GM23338 (cell line): ENCODE results near the gene EPSTI1. TPM values are rescaled to one million over a fixed set of nuclear protein-coding genes. Genes with fewer than 3 reads are reported as not detected.

Source experiments
- ATAC-seq: fragments of 200-7000 bp; cut with Tn5 transposase; 3 replicates; pipeline ENCODE4 v1.9.1; 2020
- DNase-seq: peaks from one replicate; pipeline ENCODE4 v3.0.0-alpha.2; 2015; ENCODE audit warnings: low spot score
- H2AFZ ChIP-seq: fragments of 200-600 bp; sonication (generic); 2 replicates; pipeline ENCODE4 v1.8.0; 2016; ENCODE audit warnings: antibody characterized with exemption, mild to moderate bottlenecking, moderate library complexity
- H3F3A ChIP-seq: fragments of 200-600 bp; sonication (generic); replicated peaks from 2 replicates; pipeline ENCODE4 v1.8.0; 2017; ENCODE audit warnings: antibody characterized with exemption, mixed run types, low read depth
- H3K27ac ChIP-seq: fragments of 200-600 bp; sonication (generic); 2 replicates; pipeline ENCODE4 v1.6.1; 2016; ENCODE audit warnings: low read depth
- H3K27me3 ChIP-seq: fragments of 200-600 bp; sonication (generic); 2 replicates; pipeline ENCODE4 v1.8.0; 2016; ENCODE audit warnings: mild to moderate bottlenecking, mixed run types, moderate library complexity; ENCODE audit not compliant: insufficient read depth
- H3K36me3 ChIP-seq: fragments of 200-600 bp; sonication (generic); 2 replicates; pipeline ENCODE4 v1.8.0; 2016; ENCODE audit warnings: mild to moderate bottlenecking; ENCODE audit not compliant: insufficient read depth
- H3K4me1 ChIP-seq: fragments of 200-600 bp; sonication (generic); 2 replicates; pipeline ENCODE4 v1.8.0; 2016; ENCODE audit warnings: mild to moderate bottlenecking, moderate library complexity; ENCODE audit not compliant: insufficient read depth
- H3K4me2 ChIP-seq: fragments of 200-600 bp; sonication (generic); 2 replicates; pipeline ENCODE4 v1.7.1; 2017; ENCODE audit warnings: mixed run types
- H3K4me3 ChIP-seq: fragments of 200-600 bp; sonication (generic); 2 replicates; pipeline ENCODE4 v1.6.1; 2016; ENCODE audit warnings: mixed run types
- H3K79me2 ChIP-seq: fragments of 200-600 bp; sonication (generic); replicated peaks from 2 replicates; pipeline ENCODE4 v1.8.0; 2017; ENCODE audit warnings: mild to moderate bottlenecking; ENCODE audit not compliant: insufficient read depth
- H3K9me2 ChIP-seq: fragments of 200-600 bp; sonication (generic); 2 replicates; pipeline ENCODE4 v1.8.0; 2017; ENCODE audit not compliant: insufficient read depth
- H4K20me1 ChIP-seq: fragments of 200-600 bp; sonication (generic); replicated peaks from 2 replicates; pipeline ENCODE4 v1.8.0; 2017; ENCODE audit warnings: mild to moderate bottlenecking; ENCODE audit not compliant: insufficient read depth
- H3K27ac Mint-ChIP-seq: 2 replicates; pipeline ENCODE4 v1.8.0; 2020; ENCODE audit warnings: inconsistent platforms, mild to moderate bottlenecking, moderate library complexity, mixed read lengths
- H3K27me3 Mint-ChIP-seq: 3 replicates; pipeline ENCODE4 v1.8.0; 2022; ENCODE audit warnings: low read depth, mild to moderate bottlenecking, moderate library complexity, mixed read lengths, inconsistent platforms; ENCODE audit not compliant: insufficient read depth, poor library complexity
- H3K36me3 Mint-ChIP-seq: 3 replicates; pipeline ENCODE4 v1.8.0; 2021; ENCODE audit warnings: low read depth, mild to moderate bottlenecking, inconsistent platforms, moderate library complexity, mixed read lengths
- H3K4me1 Mint-ChIP-seq: 3 replicates; pipeline ENCODE4 v1.8.0; 2020; ENCODE audit warnings: mild to moderate bottlenecking, inconsistent platforms, mixed read lengths
- H3K4me3 Mint-ChIP-seq: 3 replicates; pipeline ENCODE4 v1.8.0; 2021; ENCODE audit warnings: moderate library complexity, mild to moderate bottlenecking, inconsistent platforms, mixed read lengths
- H3K9me3 Mint-ChIP-seq: 3 replicates; pipeline ENCODE4 v1.8.0; 2020; ENCODE audit warnings: moderate library complexity, mild to moderate bottlenecking, inconsistent platforms, mixed read lengths
- CREB1 ChIP-seq: fragments of 250-450 bp; sonication (Bioruptor Pico); IDR thresholded peaks from 2 replicates; pipeline ENCODE4 v1.5.0; 2020; ENCODE audit warnings: low read depth, mild to moderate bottlenecking, moderate library complexity
- CTCF ChIP-seq, 2 experiments: fragments of 200-600 bp in 1 of 2; sonication (generic) in 1 of 2; conservative IDR thresholded peaks; 2 replicates each; pipeline versions ENCODE4 v1.5.1 to v1.6.1; 2016 to 2017; ENCODE audit warnings: antibody characterized with exemption in 2 of 2, low read depth in 2 of 2, mild to moderate bottlenecking in 2 of 2, moderate library complexity in 1 of 2
- EZH2 ChIP-seq: fragments of 200-600 bp; sonication (generic); IDR thresholded peaks from one replicate; pipeline ENCODE4 v1.8.0; 2017; ENCODE audit warnings: antibody characterized with exemption, mild to moderate bottlenecking, low read depth; ENCODE audit not compliant: unreplicated experiment
- EZH2phosphoT487 ChIP-seq: fragments of 200-600 bp; sonication (generic); IDR thresholded peaks from one replicate; pipeline ENCODE4 v1.8.1; 2018; ENCODE audit warnings: antibody characterized with exemption; ENCODE audit not compliant: unreplicated experiment
- JUNB ChIP-seq: IDR thresholded peaks from one replicate; pipeline ENCODE4 v1.6.1; 2016; ENCODE audit warnings: antibody characterized with exemption; ENCODE audit not compliant: unreplicated experiment
- NANOG ChIP-seq: IDR thresholded peaks from 2 replicates; pipeline ENCODE4 v1.6.1; 2016; ENCODE audit warnings: antibody characterized with exemption, borderline replicate concordance
- POLR2AphosphoS5 ChIP-seq: IDR thresholded peaks from 2 replicates; pipeline ENCODE4 v1.6.1; 2016; ENCODE audit warnings: antibody characterized with exemption, low read depth
- STAT1 ChIP-seq: IDR thresholded peaks from one replicate; pipeline ENCODE4 v1.6.1; 2016; ENCODE audit warnings: antibody characterized with exemption; ENCODE audit not compliant: unreplicated experiment
- ZNF114 ChIP-seq: fragments of 250-450 bp; sonication (Bioruptor Pico); IDR thresholded peaks from 2 replicates; pipeline ENCODE4 v1.5.0; 2020; ENCODE audit warnings: mild to moderate bottlenecking, moderate library complexity
- ZNF331 ChIP-seq: fragments of 250-450 bp; sonication (Bioruptor Pico); IDR thresholded peaks from 2 replicates; pipeline ENCODE4 v1.5.0; 2020; ENCODE audit warnings: low read depth, mild to moderate bottlenecking, moderate library complexity
- polyA plus RNA-seq: library from polyadenylated mRNA; unstranded; fragments of >200 nt; fragmentation: Nextera tagmentation; extraction: Ambion mirVana; gene quantifications from 2 replicates; pipeline ENCODE4 v1.2.1, GENCODE V29; 2016
- total RNA-seq: library from RNA; depleted of rRNA; stranded (reverse); fragments of >200 nt; shearing (Covaris generic); gene quantifications from 2 replicates; pipeline ENCODE4 v1.2.3, GENCODE V29; 2014
- TF ChIP-seq, protein P1 (sequence below): IDR thresholded peaks from 2 replicates; pipeline ENCODE4 v1.6.1; 2016; ENCODE audit warnings: antibody characterized with exemption
- TF ChIP-seq, protein P2 (sequence below): fragments of 250-450 bp; sonication (Bioruptor Pico); IDR thresholded peaks from 2 replicates; pipeline ENCODE4 v1.5.0; 2020; ENCODE audit warnings: mild to moderate bottlenecking, moderate library complexity
- TF ChIP-seq, protein P3 (sequence below): IDR thresholded peaks from one replicate; pipeline ENCODE4 v1.6.1; 2018; ENCODE audit warnings: antibody characterized with exemption; ENCODE audit not compliant: unreplicated experiment

EPSTI1 gene
- total and polyA plus RNA-seq, 2 experiments from 2014 or later = 0.10 to 0.68 TPM

DNA sequence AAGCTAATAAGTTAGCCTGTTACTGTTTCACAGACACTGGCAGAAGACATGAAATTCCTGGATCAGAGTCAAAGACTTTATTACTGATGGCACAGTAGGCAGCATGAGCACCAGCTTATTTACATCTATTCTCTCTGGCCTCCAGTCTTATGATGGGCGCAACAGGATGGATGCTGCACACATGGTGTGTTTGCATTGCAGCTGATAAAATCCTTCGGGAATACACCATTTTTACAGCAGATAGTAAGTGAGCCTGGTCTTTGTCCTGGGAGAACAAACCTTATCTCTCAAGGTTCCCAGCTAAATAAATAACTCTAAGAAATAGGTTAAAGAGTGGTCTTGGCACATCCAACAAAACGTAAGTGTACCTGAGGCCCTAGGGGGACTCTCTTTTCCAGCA is 16.0 kb downstream of the EPSTI1 start:
- ATAC-seq = no peak
- TF ChIP-seq CREB1 (CRISPR knock-in tag) = no peak
- TF ChIP-seq, protein P1, sequence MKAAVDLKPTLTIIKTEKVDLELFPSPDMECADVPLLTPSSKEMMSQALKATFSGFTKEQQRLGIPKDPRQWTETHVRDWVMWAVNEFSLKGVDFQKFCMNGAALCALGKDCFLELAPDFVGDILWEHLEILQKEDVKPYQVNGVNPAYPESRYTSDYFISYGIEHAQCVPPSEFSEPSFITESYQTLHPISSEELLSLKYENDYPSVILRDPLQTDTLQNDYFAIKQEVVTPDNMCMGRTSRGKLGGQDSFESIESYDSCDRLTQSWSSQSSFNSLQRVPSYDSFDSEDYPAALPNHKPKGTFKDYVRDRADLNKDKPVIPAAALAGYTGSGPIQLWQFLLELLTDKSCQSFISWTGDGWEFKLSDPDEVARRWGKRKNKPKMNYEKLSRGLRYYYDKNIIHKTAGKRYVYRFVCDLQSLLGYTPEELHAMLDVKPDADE = no peak
- TF ChIP-seq POLR2AphosphoS5 = no peak
- TF ChIP-seq, protein P2, sequence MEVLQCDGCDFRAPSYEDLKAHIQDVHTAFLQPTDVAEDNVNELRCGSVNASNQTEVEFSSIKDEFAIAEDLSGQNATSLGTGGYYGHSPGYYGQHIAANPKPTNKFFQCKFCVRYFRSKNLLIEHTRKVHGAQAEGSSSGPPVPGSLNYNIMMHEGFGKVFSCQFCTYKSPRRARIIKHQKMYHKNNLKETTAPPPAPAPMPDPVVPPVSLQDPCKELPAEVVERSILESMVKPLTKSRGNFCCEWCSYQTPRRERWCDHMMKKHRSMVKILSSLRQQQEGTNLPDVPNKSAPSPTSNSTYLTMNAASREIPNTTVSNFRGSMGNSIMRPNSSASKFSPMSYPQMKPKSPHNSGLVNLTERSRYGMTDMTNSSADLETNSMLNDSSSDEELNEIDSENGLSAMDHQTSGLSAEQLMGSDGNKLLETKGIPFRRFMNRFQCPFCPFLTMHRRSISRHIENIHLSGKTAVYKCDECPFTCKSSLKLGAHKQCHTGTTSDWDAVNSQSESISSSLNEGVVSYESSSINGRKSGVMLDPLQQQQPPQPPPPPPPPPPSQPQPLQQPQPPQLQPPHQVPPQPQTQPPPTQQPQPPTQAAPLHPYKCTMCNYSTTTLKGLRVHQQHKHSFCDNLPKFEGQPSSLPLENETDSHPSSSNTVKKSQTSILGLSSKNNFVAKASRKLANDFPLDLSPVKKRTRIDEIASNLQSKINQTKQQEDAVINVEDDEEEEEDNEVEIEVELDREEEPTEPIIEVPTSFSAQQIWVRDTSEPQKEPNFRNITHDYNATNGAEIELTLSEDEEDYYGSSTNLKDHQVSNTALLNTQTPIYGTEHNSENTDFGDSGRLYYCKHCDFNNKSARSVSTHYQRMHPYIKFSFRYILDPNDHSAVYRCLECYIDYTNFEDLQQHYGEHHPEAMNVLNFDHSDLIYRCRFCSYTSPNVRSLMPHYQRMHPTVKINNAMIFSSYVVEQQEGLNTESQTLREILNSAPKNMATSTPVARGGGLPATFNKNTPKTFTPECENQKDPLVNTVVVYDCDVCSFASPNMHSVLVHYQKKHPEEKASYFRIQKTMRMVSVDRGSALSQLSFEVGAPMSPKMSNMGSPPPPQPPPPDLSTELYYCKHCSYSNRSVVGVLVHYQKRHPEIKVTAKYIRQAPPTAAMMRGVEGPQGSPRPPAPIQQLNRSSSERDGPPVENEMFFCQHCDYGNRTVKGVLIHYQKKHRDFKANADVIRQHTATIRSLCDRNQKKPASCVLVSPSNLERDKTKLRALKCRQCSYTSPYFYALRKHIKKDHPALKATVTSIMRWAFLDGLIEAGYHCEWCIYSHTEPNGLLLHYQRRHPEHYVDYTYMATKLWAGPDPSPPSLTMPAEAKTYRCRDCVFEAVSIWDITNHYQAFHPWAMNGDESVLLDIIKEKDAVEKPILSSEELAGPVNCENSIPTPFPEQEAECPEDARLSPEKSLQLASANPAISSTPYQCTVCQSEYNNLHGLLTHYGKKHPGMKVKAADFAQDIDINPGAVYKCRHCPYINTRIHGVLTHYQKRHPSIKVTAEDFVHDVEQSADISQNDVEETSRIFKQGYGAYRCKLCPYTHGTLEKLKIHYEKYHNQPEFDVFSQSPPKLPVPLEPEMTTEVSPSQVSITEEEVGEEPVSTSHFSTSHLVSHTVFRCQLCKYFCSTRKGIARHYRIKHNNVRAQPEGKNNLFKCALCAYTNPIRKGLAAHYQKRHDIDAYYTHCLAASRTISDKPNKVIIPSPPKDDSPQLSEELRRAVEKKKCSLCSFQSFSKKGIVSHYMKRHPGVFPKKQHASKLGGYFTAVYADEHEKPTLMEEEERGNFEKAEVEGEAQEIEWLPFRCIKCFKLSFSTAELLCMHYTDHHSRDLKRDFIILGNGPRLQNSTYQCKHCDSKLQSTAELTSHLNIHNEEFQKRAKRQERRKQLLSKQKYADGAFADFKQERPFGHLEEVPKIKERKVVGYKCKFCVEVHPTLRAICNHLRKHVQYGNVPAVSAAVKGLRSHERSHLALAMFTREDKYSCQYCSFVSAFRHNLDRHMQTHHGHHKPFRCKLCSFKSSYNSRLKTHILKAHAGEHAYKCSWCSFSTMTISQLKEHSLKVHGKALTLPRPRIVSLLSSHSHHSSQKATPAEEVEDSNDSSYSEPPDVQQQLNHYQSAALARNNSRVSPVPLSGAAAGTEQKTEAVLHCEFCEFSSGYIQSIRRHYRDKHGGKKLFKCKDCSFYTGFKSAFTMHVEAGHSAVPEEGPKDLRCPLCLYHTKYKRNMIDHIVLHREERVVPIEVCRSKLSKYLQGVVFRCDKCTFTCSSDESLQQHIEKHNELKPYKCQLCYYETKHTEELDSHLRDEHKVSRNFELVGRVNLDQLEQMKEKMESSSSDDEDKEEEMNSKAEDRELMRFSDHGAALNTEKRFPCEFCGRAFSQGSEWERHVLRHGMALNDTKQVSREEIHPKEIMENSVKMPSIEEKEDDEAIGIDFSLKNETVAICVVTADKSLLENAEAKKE (CRISPR knock-in tag) = no peak
- TF ChIP-seq EZH2phosphoT487 = no peak
- TF ChIP-seq ZNF114 = no peak
- TF ChIP-seq ZNF331 (CRISPR knock-in tag) = no peak
- no peak for TF ChIP-seq EZH2
- no peak for TF ChIP-seq STAT1
- no peak for TF ChIP-seq NANOG
- TF ChIP-seq, protein P3, sequence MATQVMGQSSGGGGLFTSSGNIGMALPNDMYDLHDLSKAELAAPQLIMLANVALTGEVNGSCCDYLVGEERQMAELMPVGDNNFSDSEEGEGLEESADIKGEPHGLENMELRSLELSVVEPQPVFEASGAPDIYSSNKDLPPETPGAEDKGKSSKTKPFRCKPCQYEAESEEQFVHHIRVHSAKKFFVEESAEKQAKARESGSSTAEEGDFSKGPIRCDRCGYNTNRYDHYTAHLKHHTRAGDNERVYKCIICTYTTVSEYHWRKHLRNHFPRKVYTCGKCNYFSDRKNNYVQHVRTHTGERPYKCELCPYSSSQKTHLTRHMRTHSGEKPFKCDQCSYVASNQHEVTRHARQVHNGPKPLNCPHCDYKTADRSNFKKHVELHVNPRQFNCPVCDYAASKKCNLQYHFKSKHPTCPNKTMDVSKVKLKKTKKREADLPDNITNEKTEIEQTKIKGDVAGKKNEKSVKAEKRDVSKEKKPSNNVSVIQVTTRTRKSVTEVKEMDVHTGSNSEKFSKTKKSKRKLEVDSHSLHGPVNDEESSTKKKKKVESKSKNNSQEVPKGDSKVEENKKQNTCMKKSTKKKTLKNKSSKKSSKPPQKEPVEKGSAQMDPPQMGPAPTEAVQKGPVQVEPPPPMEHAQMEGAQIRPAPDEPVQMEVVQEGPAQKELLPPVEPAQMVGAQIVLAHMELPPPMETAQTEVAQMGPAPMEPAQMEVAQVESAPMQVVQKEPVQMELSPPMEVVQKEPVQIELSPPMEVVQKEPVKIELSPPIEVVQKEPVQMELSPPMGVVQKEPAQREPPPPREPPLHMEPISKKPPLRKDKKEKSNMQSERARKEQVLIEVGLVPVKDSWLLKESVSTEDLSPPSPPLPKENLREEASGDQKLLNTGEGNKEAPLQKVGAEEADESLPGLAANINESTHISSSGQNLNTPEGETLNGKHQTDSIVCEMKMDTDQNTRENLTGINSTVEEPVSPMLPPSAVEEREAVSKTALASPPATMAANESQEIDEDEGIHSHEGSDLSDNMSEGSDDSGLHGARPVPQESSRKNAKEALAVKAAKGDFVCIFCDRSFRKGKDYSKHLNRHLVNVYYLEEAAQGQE = no peak
- no peak for TF ChIP-seq CTCF (conservative IDR thresholded peaks at IDR 0.05; ENCODE audit: low read depth in 2 of 2)
- no peak for TF ChIP-seq JUNB
- no peaks in the 10 kb centered on the region for H3K79me2 ChIP-seq
- Mint-ChIP-seq H3K9me3 (peaks cover 6% of the 10 kb centered on the region; the same call in 1 of the 3 replicates), H3K4me1 (peaks cover 19% of the 10 kb centered on the region; the same call in 2 of the 3 replicates), H3K27ac (no peak overlapping the region), H3K36me3 (no peaks in the 10 kb centered on the region), H3K4me3 (no peak overlapping the region), H3K27me3 (no peaks in the 10 kb centered on the region)
- H3K4me3 ChIP-seq = no peak overlapping the region
- peaks cover 8% of the 10 kb centered on the region for H3K4me1 ChIP-seq
- no peak overlapping the region for H3K27ac ChIP-seq
- H3F3A ChIP-seq = no peaks in the 10 kb centered on the region
- H3K27me3 ChIP-seq = no peaks in the 10 kb centered on the region
- H3K36me3 ChIP-seq = no peaks in the 10 kb centered on the region
- no peak for DNase-seq
- no peaks in the 10 kb centered on the region for H4K20me1 ChIP-seq
- H3K9me2 ChIP-seq = no peaks in the 10 kb centered on the region
- no peak overlapping the region for H3K4me2 ChIP-seq
- no peak overlapping the region for H2AFZ ChIP-seq
